CD14-positive monocyte (primary cell): ENCODE data around the gene CDC37. TPM values are rescaled to one million over a fixed set of nuclear protein-coding genes. Genes with fewer than 3 reads are reported as not detected.

Experiments used
- DNase-seq, 3 donors: peaks; one replicate each; pipeline ENCODE4 v3.0.0-alpha.2; 2011 to 2022
- H2AFZ ChIP-seq: 2 replicates; pipeline ENCODE4 v1.6.0; 2012; ENCODE audit warnings: mild to moderate bottlenecking, low read depth, low read length, inconsistent platforms; ENCODE audit not compliant: insufficient read depth, poor library complexity, severe bottlenecking
- H3K27ac ChIP-seq, 2 donors: 1 replicate in 1 of 2; 2 replicates in 1 of 2; pipeline ENCODE4 v1.5.1; 2012 to 2013; ENCODE audit warnings: low read length in 2 of 2, control low read depth in 1 of 2, inconsistent platforms in 1 of 2, low read depth in 1 of 2, mild to moderate bottlenecking in 1 of 2
- H3K27me3 ChIP-seq, 2 donors: one replicate each; pipeline versions ENCODE4 v1.6.0 to v1.6.1; 2011 to 2013; ENCODE audit warnings: low read length in 2 of 2; ENCODE audit not compliant: control insufficient read depth in 2 of 2, insufficient read depth in 2 of 2
- H3K36me3 ChIP-seq, 2 donors: replicated peaks in 1 of 2; 1 replicate in 1 of 2; 2 replicates in 1 of 2; pipeline versions ENCODE4 v1.5.1 to v1.6.1; 2012 to 2013; ENCODE audit warnings: low read length in 2 of 2, control low read depth in 1 of 2, inconsistent platforms in 1 of 2, mild to moderate bottlenecking in 1 of 2; ENCODE audit not compliant: insufficient read depth in 2 of 2, control insufficient read depth in 1 of 2
- H3K4me1 ChIP-seq, 2 donors: 1 replicate in 1 of 2; 2 replicates in 1 of 2; pipeline versions ENCODE4 v1.5.1 to v1.6.1; 2012 to 2013; ENCODE audit warnings: low read length in 2 of 2, control low read depth in 1 of 2, inconsistent platforms in 1 of 2, mild to moderate bottlenecking in 1 of 2, moderate library complexity in 1 of 2; ENCODE audit not compliant: insufficient read depth in 2 of 2, control insufficient read depth in 1 of 2
- H3K4me2 ChIP-seq: replicated peaks from 2 replicates; pipeline ENCODE3; 2012; ENCODE audit warnings: low read length, moderate library complexity, mild to moderate bottlenecking; ENCODE audit not compliant: poor library complexity, severe bottlenecking; ENCODE audit errors: extremely low read depth
- H3K4me3 ChIP-seq, 3 experiments: fragments of 200-600 bp in 1 of 3; sonication (generic) in 1 of 3; replicated peaks in 1 of 3; 1 replicate in 2 of 3; 2 replicates in 1 of 3; pipeline ENCODE4 v1.5.1; 2011 to 2013; ENCODE audit warnings: low read length in 3 of 3, mild to moderate bottlenecking in 3 of 3, control low read depth in 2 of 3, low read depth in 2 of 3, inconsistent platforms in 1 of 3, moderate library complexity in 1 of 3
- H3K79me2 ChIP-seq: 2 replicates; pipeline ENCODE4 v1.6.0; 2012; ENCODE audit warnings: mild to moderate bottlenecking, control low read depth, inconsistent platforms, low read length, moderate library complexity; ENCODE audit not compliant: insufficient read depth
- H3K9ac ChIP-seq: 2 replicates; pipeline ENCODE4 v1.6.0; 2017; ENCODE audit warnings: low read length, mild to moderate bottlenecking; ENCODE audit not compliant: insufficient read depth, poor library complexity, severe bottlenecking
- H3K9me3 ChIP-seq, 2 donors: replicated peaks in 1 of 2; 1 replicate in 1 of 2; 2 replicates in 1 of 2; pipeline versions ENCODE4 v1.5.1 to v1.6.1; 2012 to 2013; ENCODE audit warnings: low read length in 2 of 2, control low read depth in 1 of 2; ENCODE audit not compliant: control insufficient read depth in 1 of 2, insufficient read depth in 1 of 2
- H4K20me1 ChIP-seq: 2 replicates; pipeline ENCODE4 v1.6.0; 2012; ENCODE audit warnings: mild to moderate bottlenecking, low read length, control low read depth, moderate library complexity; ENCODE audit not compliant: insufficient read depth
- H3K27ac Mint-ChIP-seq, 7 donors: one replicate each; pipeline ENCODE4 v1.8.0; 2020; ENCODE audit warnings: mild to moderate bottlenecking in 7 of 7, mixed read lengths in 7 of 7, moderate library complexity in 6 of 7, inconsistent platforms in 2 of 7
- H3K27me3 Mint-ChIP-seq, 3 donors: one replicate each; pipeline ENCODE4 v1.8.0; 2021 to 2022; ENCODE audit warnings: low read depth in 3 of 3, mild to moderate bottlenecking in 3 of 3, mixed read lengths in 3 of 3, moderate library complexity in 3 of 3, inconsistent platforms in 1 of 3
- H3K36me3 Mint-ChIP-seq, 2 donors: one replicate each; pipeline ENCODE4 v1.8.0; 2020; ENCODE audit warnings: mixed read lengths in 2 of 2, inconsistent platforms in 1 of 2, mild to moderate bottlenecking in 1 of 2
- H3K4me1 Mint-ChIP-seq: one replicate; pipeline ENCODE4 v1.8.0; 2020; ENCODE audit warnings: mild to moderate bottlenecking, mixed read lengths
- H3K4me3 Mint-ChIP-seq, 2 donors: one replicate each; pipeline ENCODE4 v1.8.0; 2020; ENCODE audit warnings: mild to moderate bottlenecking in 2 of 2, mixed read lengths in 2 of 2, moderate library complexity in 1 of 2
- H3K9me3 Mint-ChIP-seq, 7 donors: one replicate each; pipeline ENCODE4 v1.8.0; 2020 to 2022; ENCODE audit warnings: mixed read lengths in 7 of 7, mild to moderate bottlenecking in 6 of 7, moderate library complexity in 6 of 7, inconsistent platforms in 2 of 7
- CTCF ChIP-seq: fragments of 200-600 bp; IDR thresholded peaks from one replicate; pipeline ENCODE4 v1.8.0; 2022; ENCODE audit warnings: antibody characterized with exemption, mild to moderate bottlenecking
- WGBS: methylation state at CpG from one replicate; pipeline ENCODE4 v1.1.5; 2013; ENCODE audit warnings: missing lambda C conversion rate; ENCODE audit not compliant: insufficient coverage; 5-methylcytosine and 5-hydroxymethylcytosine counted together
- intact Hi-C, 2 donors: fragments of 100-400 bp; cut with micrococcal nuclease; formaldehyde crosslinking; loops; one replicate each; pipeline versions ENCODE4 v1.15.0 to v1.15.1; 2023
- polyA plus RNA-seq, 3 donors: library from polyadenylated mRNA; depleted of rRNA in 1 of 3; unstranded in 2 of 3; stranded (reverse) in 1 of 3; fragments of 300-500 nt in 2 of 3; fragments of >200 nt in 1 of 3; fragmentation: Illumina TruSeq in 2 of 3; gene quantifications; 1 replicate in 2 of 3; 2 replicates in 1 of 3; pipeline ENCODE4 v1.2.3, GENCODE V29; 2012 to 2021

The CDC37 gene
- polyA plus RNA-seq, 3 donors, result 49.3 to 575 (median 54.9) TPM

GRCh38 chr19:10417541-10418234 is 14.3 kb upstream of the CDC37 start:
- Mint-ChIP-seq H3K4me1 (peaks cover 58% of the 10 kb centered on the region), H3K27ac (peak overlapping the region in 5 of 7 donors; percentile 26 to 94 (median 73)), H3K27me3 (peaks cover 58 to 70% (median 64%) of the 10 kb centered on the region in 3 donors), H3K4me3 (peak overlapping the region in 1 of 2 donors; percentile 87), H3K36me3 (peaks cover 21 to 29% of the 10 kb centered on the region in 2 donors), H3K9me3 (peaks cover 0 to 40% (median 32%) of the 10 kb centered on the region in 7 donors)
- H3K27me3 ChIP-seq, result peaks cover 41 to 65% of the 10 kb centered on the region in 2 donors
- no peak for TF ChIP-seq CTCF
- no peak overlapping the region for H3K4me3 ChIP-seq
- WGBS, result 17% methylated on average over 19 of the region's 30 CpGs
- H3K4me1 ChIP-seq, result peaks cover 55 to 71% of the 10 kb centered on the region in 2 donors
- intact Hi-C loops, result loop anchor here (2.0 kb wide), 2 partner anchors 13 to 17 kb away; no protein-coding TSS in a partner anchor
- no peak overlapping the region for H3K4me2 ChIP-seq
- no peak overlapping the region for H3K9ac ChIP-seq
- DNase-seq, result peak in 1 of 3 donors; percentile 24
- H4K20me1 ChIP-seq, result no peaks in the 10 kb centered on the region
- no peaks in the 10 kb centered on the region for H3K79me2 ChIP-seq
- peaks cover 8 to 12% of the 10 kb centered on the region in 2 donors for H3K9me3 ChIP-seq
- no peak overlapping the region for H2AFZ ChIP-seq
- H3K27ac ChIP-seq, result peak overlapping the region in 1 of 2 donors; percentile 23
- no peaks in the 10 kb centered on the region for H3K36me3 ChIP-seq

DNA sequence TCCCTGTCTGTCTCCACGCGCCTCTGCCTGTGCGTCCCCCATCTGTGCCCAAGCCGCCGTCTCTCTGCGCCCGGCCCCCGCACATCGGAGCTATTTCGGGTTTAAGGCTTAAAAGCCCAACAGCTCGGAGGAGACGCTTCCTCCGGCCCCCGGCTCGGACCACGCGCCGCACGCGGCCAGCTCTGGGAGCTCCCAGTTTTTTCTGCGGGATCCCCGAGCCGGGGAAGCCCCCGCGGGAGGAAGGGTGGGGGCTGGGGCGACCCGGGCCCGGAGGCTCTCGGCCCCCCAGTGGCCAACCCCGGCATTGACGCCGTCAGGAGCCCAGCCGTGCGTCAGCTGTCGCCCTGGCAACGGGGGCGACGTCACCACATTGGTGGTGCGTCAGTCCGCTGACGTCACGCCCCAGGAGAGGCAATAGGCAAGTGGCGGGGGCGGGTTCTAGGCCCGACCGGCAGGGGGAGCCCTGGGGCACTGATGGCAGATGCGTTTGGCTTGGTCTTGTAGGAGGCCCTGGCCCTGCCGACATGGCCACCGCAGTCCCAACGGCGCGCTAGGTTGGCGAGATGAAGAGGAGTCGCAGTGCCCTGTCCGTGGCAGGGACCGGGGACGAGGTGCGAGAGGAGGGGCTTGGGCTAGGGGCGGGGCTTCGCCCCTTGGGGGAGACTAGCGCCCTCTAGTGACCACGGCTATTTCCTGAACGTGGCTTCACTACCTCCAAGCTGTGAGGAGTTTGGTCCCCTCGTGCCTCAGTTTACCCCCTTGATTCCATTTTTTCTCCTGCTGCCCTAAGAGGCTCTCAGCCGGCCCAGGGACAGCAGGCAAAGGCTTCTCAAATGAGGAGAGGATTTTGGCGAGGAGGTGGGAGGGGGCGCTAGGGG is 13.3 kb upstream of the CDC37 start:
- peaks cover 19 to 24% of the 10 kb centered on the region in 2 donors for H3K36me3 Mint-ChIP-seq
- 5% methylated on average over 61 of the region's 67 CpGs for WGBS
- peaks cover 57% of the 10 kb centered on the region for H3K4me1 Mint-ChIP-seq
- peak overlapping the region; percentile 67 to 87 for H3K4me3 Mint-ChIP-seq
- peaks cover 0 to 35% (median 30%) of the 10 kb centered on the region in 7 donors for H3K9me3 Mint-ChIP-seq
- Histone ChIP-seq H3K79me2 (no peaks in the 10 kb centered on the region), H3K36me3 (no peaks in the 10 kb centered on the region), H3K4me2 (peak overlapping the region; percentile 69), H3K4me3 (peak overlapping the region; percentile 1 to 64 (median 34)), H3K4me1 (peaks cover 58 to 67% of the 10 kb centered on the region in 2 donors), H4K20me1 (no peaks in the 10 kb centered on the region), H3K27me3 (peaks cover 33 to 54% of the 10 kb centered on the region in 2 donors), H3K27ac (peak overlapping the region; percentile 38 to 52), H2AFZ (peak overlapping the region; percentile 31), H3K9me3 (peaks cover 8 to 12% of the 10 kb centered on the region in 2 donors), H3K9ac (peak overlapping the region; percentile 49)
- H3K27me3 Mint-ChIP-seq, result peaks cover 47 to 59% (median 53%) of the 10 kb centered on the region in 3 donors
- TF ChIP-seq CTCF, result peak; percentile 100
- peak; percentile 94 to 97 (median 95) for DNase-seq
- intact Hi-C loops, result loop anchor here in 1 of 2 donors (2.0 kb wide), 1 partner anchor 14 kb away; no protein-coding TSS in a partner anchor
- H3K27ac Mint-ChIP-seq, result peak overlapping the region; percentile 84 to 96 (median 93)
